ENCODE measurements around the gene WASF1. TPM values are rescaled to one million over a fixed set of nuclear protein-coding genes. Genes with fewer than 3 reads are reported as not detected.
"Not testable (repeated sequence)": the region's sequence is repeated elsewhere in the genome, so short reads cannot be mapped to it uniquely, and the experiment has no call there.

The WASF1 gene
- total RNA-seq, 1 donor from 2014 or later = 22.8 TPM

DNA sequence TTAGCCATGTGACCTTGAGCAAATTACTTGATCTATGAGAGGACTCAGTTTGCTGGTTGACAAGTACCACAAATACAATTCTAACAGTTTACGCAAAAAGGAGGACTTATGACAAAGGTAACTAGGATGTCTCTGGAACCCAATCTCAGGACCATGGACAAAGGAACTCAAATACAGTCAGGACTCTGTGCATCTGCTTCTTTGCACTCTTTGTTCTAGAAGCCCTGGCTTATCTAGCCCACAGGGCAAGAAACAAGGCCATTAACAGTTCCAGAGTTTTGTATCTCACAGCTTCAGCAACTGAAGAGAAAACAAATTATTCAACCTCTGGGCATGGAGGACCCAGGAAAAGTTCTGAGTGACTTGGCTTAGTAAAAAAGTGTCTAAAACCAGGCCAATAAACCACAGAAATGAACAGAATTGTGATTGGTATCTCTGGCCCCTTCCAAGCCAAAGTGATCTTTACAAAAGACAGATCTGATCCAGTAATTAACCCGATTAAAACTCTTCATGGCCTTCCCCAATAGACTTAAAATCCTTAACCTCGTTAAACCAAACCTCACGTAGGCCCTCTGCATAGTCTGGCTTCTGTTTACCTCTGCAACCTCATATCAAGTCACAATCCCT, 5.9 kb downstream of the WASF1 start:
- no peak for DNase-seq (ENCODE audit: low read depth)

DNA sequence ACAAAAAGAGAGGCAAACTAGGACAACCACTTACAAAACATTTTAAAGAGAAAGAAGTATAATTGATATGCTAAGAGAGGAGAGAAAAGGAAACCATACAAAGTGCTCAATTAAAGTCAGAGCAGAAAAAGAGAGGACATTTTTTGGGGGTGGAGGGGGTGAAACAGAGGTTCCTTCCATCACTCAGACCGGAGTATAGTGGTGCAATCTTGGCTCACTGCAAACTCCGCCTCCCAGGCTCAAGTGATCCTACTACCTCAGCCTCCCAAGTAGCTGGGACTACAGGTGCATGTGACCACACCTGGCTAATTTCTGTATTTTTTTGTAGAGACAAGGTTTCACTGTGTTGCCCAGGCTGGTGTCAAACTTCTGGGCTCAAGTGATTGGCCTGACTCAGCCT, 9.4 kb downstream of the WASF1 start:
- no peak for DNase-seq (ENCODE audit: low read depth)

DNA sequence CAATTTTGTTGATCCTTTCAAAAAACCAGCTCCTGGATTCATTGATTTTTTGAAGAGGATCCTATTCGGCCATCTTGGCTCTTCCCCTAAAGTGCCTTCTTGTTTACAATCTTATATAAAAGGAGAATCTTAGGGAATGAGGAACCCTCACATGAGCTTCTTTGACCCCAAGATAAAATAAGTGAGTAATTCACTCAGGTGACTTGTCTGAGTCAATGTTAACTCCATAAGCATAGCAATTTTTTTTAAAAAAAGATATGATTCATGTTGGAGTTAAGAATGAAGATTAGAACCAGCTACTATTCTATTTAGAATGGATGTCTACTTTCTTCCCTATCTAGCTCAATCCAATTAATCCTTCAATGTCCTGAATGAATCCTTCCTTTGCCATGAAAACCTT, 21.0 kb downstream of the WASF1 start:
- DNase-seq (ENCODE audit: low read depth) = no peak

DNA sequence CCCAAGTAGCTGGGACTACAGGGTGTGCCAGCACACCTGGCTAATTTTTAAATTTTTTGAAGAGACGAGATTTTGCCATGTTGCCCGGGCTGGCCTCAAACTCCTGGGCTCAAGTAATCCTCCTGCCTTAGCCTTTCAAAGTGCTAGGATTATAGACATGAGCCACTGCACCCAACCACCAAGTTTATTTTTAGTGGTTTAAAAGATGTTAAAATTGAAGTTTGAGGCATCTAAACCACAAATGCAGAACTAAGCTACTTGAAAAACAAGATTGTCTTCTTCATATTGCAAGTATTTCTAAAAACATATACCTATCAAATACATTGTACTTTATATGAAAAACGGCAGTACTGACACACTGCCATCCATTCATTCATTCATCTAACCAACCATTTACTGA, 31.6 kb downstream of the WASF1 start:
- DNase-seq (ENCODE audit: low read depth) = no peak

DNA sequence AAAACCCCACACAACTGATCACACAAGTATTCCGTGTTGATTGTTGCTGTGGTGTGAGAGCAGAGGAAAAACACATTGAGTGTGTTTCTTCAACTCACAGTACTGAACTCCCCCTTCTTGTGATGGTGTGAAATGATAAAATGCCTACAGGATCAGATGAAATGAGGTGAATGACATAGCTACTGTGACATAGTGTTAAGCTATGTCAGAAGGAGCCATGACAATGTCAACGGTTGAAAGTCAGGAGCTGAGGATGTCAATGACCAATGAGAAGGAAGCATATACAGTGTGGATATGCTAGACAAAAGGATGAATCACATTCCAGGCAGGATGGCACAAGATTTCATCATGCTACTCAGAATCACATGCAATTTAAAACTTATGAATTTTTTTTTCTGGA, 38.8 kb downstream of the WASF1 start:
- no peak for DNase-seq (ENCODE audit: low read depth)

DNA sequence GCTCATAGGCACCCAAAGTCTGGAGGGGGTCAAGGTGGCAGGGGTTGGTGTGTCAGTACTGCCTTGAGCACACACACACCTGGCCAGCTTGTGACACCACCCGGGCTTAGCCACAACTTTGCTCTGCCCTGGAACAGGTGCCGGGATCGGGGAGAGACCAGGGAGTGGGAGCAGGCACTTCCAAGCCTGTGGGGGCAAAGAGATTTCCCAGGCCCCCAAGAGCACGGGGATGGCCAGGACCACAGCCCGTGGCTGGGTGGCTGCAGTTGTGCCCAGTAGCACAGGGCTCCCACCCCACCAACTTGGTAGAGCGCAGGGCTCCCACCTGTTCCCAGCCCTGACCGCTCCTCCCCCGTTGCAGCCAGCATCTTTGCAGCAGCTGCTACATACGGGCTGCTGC, 40.4 kb downstream of the WASF1 start:
- DNase-seq (ENCODE audit: low read depth) = no peak

DNA sequence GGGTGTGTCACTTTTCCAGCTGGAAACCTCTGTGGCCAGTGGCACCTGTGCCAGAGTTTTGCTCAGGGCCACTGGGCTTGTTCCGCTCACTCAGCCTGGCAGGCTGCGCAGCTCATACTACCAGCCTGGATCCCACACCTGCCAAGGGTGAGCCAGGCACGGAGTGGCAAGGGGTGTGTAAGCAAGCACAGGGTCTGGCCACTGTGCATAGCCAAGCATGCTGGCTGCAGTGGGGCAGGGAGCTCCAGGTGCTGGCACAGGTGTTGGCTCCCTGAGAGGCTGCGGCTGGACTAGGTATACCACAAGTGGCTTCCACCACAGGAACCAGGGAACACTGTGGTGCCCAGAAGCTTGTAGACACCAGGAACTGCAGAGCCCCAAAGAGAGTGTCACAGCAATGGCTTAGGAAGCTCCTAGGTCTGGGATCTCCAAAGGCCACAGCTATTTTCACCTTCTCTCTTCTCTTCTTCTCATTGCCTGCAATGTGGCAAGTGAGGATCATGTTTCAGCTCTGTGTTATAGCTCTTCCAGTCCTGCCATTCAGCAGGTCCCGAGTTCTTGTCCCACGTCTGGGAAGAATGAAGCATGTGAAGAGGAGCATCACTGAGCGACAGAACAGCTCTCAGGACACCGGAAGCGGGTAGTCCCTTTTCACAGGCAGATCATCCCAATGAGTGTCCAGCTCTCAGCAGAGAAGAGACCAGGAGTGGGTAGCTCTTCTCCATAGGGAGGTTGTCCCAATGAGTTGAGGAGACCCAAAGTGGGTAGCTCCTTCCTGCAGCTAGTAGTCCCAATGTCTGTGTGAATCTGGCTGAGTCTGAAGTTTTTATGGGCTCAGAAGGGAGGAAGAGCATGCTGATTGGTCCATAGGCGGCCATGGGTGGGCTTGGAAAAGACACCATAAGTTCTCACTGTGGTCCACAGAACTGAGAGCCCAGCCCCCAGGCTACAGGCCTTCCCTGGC, 41.3 kb downstream of the WASF1 start:
- DNase-seq (ENCODE audit: low read depth) = no peak

DNA sequence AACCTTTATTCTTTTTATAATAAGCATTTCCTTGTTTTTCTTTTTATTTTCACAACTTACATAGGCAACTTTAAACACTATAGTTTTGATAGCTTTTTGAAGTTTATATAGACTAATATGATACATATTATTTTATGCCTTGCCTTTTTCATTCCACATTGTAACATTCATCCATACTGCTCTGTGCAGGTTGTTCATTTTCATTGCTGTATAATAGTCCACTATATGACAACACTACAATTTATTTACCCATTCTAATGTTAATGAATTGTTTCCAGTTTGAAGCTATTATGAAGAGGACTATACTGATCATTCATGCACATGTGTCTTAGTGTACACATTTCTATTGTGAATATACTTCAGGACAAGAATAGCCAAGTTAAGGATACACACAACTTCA, 49.1 kb downstream of the WASF1 start:
- DNase-seq (ENCODE audit: low read depth) = no peak

DNA sequence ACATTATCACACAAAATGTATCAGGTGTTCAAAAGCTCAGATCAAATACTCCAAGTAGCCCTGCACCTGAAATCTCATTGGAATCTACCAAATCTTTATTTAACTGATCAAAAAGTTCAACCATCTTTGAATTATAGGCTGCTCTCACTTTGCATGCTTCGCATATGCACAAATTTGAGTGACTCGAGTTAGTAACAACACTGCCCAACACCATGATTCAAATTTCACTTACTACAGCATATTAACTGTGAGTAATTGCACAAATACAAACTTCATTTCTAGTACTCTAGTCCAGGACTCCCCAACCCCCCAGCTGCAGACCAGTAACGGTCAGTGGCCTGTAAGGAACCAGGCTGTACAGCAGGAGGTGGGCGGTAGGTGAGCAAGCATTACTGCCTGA, 51.1 kb downstream of the WASF1 start:
- DNase-seq (ENCODE audit: low read depth) = no peak

DNA sequence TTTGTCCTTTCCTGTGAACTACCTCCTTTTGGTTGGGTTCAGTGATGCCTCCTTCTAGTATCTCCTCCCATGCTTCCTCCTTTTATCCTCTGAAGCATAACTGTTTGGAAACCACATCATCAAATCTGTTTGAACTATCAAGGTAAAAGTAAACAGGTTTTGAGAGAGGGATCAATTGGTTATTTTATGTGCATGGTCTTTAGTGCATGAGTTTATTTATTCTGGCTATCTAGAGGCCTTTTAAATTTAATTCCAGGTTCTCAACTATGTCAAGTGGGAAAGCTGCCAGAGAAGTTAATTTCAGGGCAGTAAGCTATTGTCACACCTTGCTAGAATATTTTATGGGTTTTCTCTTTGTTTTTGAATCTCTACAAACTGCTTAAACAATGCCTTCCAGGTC, 54.1 kb downstream of the WASF1 start:
- DNase-seq (ENCODE audit: low read depth) = no peak

DNA sequence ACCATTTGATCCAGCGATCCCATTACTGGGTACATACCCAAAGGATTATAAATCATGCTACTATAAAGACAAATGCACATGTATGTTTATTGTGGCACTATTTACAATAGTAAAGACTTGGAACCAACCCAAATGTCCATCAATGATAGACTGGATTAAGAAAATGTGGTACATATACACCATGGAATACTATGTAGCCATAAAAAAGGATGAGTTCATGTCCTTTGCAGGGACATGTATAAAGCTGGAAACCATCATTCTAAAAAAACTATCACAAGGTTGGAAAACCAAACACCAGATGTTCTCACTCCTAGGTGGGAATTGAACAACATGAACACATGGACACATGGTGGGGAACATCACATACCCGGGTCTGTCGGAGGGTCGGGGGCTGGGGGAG, 57.8 kb downstream of the WASF1 start:
- not testable (repeated sequence) for DNase-seq (ENCODE audit: low read depth)

DNA sequence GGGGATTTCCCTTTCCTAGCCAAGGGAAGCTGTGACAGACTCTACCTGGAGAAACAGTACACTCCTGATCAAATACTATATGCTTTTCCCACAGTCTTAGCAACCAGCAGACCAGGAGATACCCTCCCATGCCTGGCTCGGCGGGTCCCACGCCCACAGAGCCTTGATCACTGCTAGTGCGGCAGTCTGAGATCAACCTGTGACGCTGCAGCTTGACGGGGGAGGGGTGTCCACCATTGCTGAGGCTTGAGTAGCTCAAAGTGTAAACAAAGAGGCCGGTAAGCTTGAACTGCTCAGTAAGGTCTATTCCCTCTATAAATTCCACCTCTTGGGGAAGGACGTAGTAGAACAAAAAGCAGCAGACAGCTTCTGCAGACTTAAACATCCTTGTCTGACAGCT, 63.2 kb downstream of the WASF1 start:
- DNase-seq (ENCODE audit: low read depth) = no peak

DNA sequence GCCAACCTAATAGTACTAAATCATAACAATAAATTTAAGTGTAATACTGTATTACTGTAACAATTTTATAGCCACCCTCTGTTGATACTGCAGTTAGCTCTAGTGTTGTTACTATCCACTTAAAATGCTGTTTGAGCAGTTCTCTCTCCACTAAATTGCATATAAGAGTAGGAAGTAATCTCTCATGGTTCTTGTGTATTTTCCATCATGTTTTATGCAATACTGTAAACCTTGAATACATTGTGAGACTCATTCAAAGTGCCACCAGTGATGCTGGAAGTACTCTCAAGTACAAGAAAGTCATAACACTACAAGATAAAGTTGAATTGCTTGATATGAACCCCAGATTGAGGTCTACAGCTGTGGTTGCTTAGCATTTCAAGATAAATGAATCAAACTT, 65.5 kb downstream of the WASF1 start:
- DNase-seq (ENCODE audit: low read depth) = no peak

DNA sequence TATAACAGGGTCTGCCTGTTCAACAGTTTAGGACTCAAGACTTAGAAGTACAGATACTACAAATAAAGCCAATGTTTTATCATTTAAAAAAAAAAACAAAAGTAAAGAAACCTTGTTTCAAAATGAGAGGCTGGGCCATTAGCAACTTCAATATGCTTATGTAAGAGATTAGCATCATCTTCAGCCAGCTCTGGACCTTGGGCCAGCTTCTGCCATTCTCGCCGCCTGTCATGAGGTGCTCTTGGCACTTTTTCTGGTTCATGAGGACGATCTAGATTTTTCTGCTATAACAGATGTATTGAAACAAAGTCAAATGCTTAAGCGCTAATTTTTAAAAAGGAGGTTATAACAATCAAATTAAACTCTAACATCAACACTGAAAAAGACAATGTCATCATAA, 74.2 kb downstream of the WASF1 start:
- no peak for DNase-seq (ENCODE audit: low read depth)

DNA sequence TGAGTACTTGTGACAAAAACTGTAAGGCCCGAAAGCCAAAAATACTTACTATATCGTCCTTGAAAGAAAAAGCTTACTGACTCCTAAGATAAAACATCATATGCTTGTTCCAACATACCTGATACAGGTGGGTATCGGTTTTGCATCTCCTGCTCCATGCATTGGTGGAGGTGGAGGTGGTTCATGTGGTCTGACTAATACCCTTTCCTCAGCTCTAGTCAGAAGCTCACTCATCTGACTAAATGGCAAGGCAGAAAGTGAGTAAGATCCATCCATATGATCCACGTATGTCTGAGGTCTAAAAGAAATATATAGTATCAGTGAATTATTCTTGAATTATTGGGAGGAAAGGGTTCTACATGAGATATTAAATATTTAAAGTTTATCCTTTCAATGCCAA, 76.2 kb downstream of the WASF1 start:
- no peak for DNase-seq (ENCODE audit: low read depth)

DNA sequence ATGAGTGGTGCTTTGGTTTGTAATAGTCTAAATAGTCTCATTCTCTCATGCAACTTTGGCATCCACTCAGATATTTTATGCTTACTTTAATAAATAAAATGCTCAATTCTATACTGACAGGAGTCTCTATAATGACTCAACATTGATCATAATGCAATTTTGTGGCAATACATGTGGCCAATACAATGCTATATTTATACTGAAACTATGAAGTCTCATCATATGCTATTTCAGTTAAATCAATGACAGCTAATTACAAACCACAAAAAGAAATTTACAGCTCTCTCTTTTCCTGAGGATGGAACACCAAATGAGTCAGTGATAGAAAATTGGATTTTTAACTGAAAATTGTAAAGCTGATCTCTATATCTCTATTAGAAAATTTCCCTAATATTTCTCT, 77.1 kb downstream of the WASF1 start:
- no peak for DNase-seq (ENCODE audit: low read depth)

DNA sequence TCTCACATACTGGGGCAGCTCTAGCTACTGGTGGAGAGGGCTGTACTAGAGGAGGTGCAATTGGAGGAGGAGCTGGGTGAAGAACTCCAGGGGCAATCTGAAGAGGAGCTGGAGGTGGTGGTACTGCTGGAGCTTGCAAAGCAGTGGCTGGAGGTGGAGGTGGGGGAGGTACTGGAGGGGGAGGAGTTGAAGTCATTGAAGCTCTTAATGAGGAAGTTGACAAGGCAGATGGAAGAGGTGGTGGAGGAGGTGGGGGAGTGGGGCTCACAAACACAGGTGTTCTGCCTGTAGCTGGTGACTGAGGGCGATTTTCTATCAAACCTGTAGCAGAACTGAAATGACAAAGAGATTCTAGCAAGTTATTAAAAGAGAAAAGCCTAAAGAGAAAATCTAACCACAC, 77.6 kb downstream of the WASF1 start:
- DNase-seq (ENCODE audit: low read depth) = no peak

DNA sequence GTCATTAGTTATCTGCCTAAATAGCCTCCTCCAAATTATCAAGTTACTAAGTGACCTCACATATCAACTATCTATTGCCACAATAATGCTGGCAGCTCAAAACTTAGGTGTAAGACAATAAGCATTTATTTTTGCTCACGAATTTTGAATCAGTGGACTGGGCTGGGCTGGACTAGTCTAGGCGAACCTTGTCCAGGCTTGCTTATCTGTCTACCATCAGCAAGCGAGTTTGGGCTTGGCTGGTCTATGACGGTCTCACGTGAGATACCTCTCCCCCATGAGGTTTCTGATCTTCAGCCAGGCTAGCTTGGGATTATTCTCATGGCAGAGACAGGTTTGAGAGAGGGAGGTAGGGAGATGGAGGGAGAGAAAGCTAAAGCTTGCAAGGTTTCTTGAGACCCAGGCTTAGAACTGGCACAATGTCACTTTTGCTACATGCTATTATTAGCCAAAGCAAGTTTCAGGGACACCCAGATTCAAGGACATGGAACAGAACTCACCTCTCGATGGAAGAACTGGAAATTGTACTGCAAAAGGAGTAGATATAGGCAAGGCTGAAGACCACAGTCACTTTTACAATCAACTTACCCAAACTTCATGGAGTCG, 80.9 kb downstream of the WASF1 start:
- DNase-seq (ENCODE audit: low read depth) = no peak

DNA sequence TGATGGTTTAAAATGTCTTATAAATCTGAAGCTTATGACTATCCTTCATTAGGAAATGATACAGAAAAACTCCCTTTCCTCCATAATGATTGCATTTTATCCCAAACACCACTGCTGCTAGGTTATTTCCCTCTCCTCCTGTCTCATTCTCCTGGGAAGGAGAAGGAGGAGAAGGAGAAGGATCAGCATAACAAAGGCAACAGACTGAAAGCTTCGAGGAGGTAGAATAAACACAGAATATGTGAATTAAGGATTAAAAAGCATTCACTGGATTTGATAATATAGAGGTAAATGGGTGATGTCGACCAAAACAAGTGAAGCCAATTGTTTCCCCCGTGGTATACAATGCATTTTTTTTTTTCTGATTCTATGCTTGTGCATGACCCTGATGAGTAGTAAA, 82.0 kb downstream of the WASF1 start:
- no peak for DNase-seq (ENCODE audit: low read depth)

DNA sequence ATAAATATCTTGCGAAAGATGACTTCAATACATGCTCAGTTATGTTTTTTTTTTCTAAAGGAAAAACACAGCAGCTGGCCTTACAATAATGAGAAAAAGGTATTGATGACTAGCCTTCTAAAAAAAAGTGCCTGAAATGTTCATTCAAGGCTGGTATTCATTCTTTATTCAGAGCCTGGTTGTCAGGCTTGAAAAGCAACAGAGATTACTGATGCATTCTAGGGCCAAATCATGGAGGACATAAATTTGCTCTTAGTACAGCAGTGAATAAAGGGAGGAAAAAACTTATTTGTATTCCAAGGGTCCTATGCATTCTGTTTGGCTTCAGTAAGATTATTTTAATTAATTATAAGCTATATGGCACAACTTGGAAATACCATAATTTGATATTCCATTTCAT, 83.5 kb downstream of the WASF1 start:
- DNase-seq (ENCODE audit: low read depth) = no peak

DNA sequence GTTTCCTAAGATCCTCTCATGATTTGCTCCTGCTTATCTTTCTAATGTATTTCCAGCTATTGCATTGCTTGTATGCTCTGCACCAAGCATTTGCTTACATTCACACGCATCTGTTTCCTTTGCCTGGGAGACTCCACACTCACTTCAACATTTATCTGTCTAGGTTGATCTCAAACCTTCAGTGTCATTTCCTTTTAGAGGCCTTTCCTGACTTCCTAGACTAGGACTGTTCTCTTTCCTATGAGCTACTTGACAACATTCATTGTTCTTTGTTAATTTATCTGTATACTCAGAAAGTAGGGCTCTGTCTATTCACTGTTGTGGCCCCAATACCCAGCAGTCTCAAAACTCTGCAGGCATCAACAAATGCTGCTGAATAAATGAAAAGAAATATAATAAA, 84.4 kb downstream of the WASF1 start:
- DNase-seq (ENCODE audit: low read depth) = no peak

DNA sequence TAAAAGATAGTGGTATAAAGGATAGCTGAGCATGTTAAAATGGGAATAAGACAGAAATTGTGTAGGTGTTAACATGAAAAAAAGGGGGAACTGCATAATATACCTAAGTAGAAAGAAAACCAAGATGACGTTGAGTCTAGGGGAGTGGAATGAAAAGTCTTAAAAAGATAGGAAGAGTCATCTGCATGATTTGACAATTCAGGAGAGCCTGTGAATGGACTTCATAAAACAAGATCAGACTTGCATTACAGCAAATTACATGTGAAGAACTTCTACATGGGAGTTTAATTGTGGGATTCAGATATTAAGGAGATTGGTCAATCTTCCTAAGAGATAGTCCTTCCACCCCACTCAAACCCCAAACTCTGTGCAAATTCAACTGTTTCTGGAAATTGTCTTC, 85.5 kb downstream of the WASF1 start:
- DNase-seq (ENCODE audit: low read depth) = no peak

DNA sequence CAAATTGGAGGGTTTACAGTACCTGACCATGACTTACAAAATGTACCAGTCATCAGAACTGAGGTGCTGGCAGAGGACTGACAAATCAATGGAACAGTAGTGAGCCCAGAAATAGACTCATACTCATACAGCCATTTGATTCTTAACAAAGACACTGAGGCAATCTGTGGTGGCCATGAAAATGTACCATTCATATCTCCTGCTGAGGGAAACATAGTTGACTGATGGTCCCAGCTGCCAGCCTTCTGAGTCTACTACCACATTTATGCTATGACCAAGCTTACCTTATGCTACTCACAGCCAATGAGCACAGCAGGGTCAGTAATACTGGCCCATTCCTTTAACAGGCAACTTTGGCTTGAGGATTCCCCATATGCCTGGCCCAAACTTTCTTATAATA, 88.6 kb downstream of the WASF1 start:
- no peak for DNase-seq (ENCODE audit: low read depth)

Data from renal cortical epithelial cell (primary cell).